HEK293T (cell line): ENCODE data around the gene CELSR2.

Experiments
- ARNT ChIP-seq: fragments of 450-650 bp; IDR thresholded peaks from 2 replicates; pipeline ENCODE4 v1.6.1; 2017; ENCODE audit warnings: mild to moderate bottlenecking
- BHLHE40 ChIP-seq: fragments of 450-650 bp; IDR thresholded peaks from 2 replicates; pipeline ENCODE4 v1.6.1; 2016; ENCODE audit warnings: mild to moderate bottlenecking, moderate library complexity, borderline replicate concordance
- CTBP1 ChIP-seq: fragments of 450-650 bp; IDR thresholded peaks from 2 replicates; pipeline ENCODE4 v1.6.1; 2016; ENCODE audit warnings: borderline replicate concordance
- ELF4 ChIP-seq: fragments of 450-650 bp; IDR thresholded peaks from 2 replicates; pipeline ENCODE4 v1.6.1; 2017; ENCODE audit warnings: antibody characterized with exemption
- FOXA1 ChIP-seq: fragments of 450-650 bp; IDR thresholded peaks from 2 replicates; pipeline ENCODE4 v1.6.1; 2016; ENCODE audit warnings: mild to moderate bottlenecking
- FOXK2 ChIP-seq: fragments of 450-650 bp; IDR thresholded peaks from 2 replicates; pipeline ENCODE4 v1.6.1; 2016; ENCODE audit warnings: mild to moderate bottlenecking
- FOXM1 ChIP-seq: fragments of 450-650 bp; IDR thresholded peaks from 2 replicates; pipeline ENCODE4 v1.6.1; 2017; ENCODE audit warnings: mild to moderate bottlenecking, borderline replicate concordance
- HDGF ChIP-seq: fragments of 450-650 bp; IDR thresholded peaks from 2 replicates; pipeline ENCODE4 v1.6.1; 2017; ENCODE audit warnings: antibody characterized with exemption, borderline replicate concordance
- L3MBTL2 ChIP-seq: fragments of 450-650 bp; conservative IDR thresholded peaks from 2 replicates; pipeline ENCODE4 v1.6.1; 2016; ENCODE audit warnings: mild to moderate bottlenecking
- PKNOX1 ChIP-seq: fragments of 450-650 bp; IDR thresholded peaks from 2 replicates; pipeline ENCODE4 v1.6.1; 2016
- SP1 ChIP-seq: fragments of 450-650 bp; IDR thresholded peaks from 2 replicates; pipeline ENCODE4 v1.6.1; 2017
- SUZ12 ChIP-seq: fragments of 450-650 bp; IDR thresholded peaks from 2 replicates; pipeline ENCODE4 v1.6.1; 2016; ENCODE audit warnings: mild to moderate bottlenecking
- TARDBP ChIP-seq: fragments of 450-650 bp; IDR thresholded peaks from 2 replicates; pipeline ENCODE4 v1.6.1; 2016

- TF ChIP-seq BHLHE40, result no peak
- no peak for TF ChIP-seq ELF4
- no peak for TF ChIP-seq CTBP1
- no peak for TF ChIP-seq HDGF
- TF ChIP-seq ARNT, result no peak
- TF ChIP-seq FOXM1, result no peak
- TF ChIP-seq L3MBTL2, result no peak
- TF ChIP-seq SP1, result no peak
- no peak for TF ChIP-seq PKNOX1
- no peak for TF ChIP-seq FOXA1
- no peak for TF ChIP-seq SUZ12
- TF ChIP-seq TARDBP, result no peak
- TF ChIP-seq FOXK2, result no peak
Measured at GRCh38 chr1:109210058-109210457, 39.3 kb upstream of the CELSR2 start.
